Brain pericyte (primary cell): ENCODE measurements around the gene IL1R1.

Experiments used
- DNase-seq: peaks from one replicate; pipeline ENCODE4 v3.0.0-alpha.2; 2012; ENCODE audit warnings: low read depth, low spot score

Gene IL1R1

GRCh38 chr2:102204638-102205037, 62.1 kb downstream of the IL1R1 start:
- no peak for DNase-seq

GRCh38 chr2:102206666-102207341, 64.3 kb downstream of the IL1R1 start:
- no peak for DNase-seq

DNA sequence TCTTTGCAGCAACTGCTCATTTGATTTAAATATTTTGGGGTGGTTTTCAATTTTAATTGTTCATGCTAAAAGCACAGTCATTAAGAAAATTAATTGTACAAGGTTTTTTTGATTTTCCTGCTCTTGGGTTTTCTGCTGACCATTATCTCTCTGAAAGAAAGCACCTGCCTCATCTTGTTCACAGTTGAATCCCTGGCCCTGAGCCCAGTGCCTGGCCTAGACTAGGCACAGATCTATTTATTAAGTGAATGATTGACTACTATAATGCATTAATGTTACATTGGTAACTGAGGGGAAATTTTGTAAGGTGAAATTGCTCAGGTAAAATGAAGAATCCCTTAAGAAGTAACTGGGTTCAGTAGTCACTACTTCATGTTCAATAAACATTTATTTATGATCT, 66.2 kb downstream of the IL1R1 start:
- no peak for DNase-seq

DNA sequence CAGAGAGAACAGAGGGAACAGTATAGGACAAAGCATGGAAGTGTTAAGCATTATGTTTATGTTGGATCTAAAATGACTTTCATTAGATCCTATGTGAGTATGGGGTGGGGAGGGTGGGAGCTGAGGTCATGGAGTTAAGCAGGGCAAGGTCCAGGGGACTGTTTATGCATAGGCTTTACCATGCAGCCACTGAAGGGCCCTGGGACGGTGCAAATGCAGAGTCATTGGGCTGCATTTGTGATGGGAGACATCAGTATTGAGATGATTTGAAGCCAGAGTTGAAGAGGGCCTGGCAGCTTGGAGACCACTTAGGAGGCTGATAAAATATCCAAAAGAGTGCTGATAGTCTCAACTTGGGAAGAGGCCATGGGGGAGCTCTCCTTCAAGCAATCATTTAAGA, 66.9 kb downstream of the IL1R1 start:
- DNase-seq, result no peak

DNA sequence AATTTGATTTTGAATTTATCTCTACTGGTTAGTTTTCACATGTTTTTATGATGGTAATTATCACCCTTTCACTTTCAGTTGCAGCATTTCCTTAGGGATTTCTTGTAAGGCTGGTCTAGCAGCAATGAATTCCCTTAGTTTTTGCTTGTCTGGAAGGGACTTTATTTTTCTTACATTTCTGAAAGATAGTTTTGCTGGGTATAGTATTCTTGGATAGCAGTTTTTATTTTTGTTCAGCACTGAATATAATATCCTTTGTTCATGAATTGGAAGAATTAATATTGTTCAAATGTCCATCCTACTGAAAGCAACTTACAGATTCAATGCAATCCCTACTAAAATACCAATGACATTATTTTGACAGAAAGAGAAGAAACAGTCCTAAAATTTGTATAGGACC, 74.5 kb downstream of the IL1R1 start:
- DNase-seq, result no peak

GRCh38 chr2:102224824-102225739, 82.5 kb downstream of the IL1R1 start:
- no peak for DNase-seq

DNA sequence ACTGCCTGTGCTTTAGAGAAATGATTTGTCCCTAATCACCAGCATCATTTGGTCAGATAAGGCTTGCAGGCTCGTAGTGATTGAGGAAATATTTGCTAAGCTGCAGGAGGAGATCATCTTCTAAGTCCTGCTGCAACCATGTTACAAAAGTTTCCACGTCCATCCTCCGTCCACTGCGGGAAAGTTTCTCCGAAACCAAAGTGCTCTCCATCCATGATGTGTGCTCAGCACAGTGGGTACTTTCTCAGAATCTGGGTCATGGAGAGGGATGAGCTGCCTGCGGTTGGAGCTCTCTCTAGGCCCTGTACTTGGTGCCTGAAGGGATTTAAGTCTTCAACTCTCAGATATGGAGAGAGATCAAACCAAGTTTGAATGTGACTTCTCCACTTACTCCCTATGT, 83.6 kb downstream of the IL1R1 start:
- no peak for DNase-seq

DNA sequence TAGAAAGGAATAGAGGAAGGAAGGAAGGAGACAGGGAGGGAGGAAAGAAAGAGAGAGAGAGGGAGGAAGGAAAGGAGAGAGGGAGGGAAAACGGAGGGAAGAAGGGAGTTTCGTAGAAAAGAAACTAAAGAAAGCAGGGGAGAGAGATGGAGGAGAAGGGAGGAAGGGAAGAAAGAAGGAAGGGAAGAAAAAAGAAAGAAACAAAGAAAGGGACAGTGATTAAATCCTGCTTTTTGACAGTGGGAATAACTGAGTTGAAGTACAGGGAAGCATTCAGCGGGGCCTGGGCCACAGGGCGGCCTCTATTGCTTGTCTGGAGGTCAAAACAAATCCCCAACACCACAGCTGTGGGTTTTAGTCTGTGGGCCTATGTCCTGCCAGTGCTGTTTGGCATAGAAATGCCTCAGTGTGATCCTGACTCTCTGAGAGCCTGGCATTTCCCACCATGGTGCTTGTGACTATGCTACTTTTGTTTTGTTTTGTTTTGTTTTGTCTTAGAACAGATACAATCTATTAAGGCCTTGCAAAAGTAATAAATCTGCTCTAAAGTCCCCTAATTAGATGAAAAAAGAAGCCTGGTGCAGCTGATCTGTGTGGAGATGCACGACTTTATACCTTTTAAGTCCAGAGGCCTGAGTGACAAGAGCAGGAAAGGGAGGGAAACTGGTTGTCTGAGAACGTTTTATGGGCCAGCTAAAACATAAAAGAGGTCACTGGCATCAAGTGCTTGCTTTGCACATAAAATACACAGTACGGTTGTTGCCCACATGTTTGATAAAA, 84.3 kb downstream of the IL1R1 start:
- no peak for DNase-seq

- no peak for DNase-seq
Observed at GRCh38 chr2:102229141-102229769, 86.7 kb downstream of the IL1R1 start.
